Calu3 (cell line): ENCODE measurements around the gene ENDOU. TPM values are rescaled to one million over a fixed set of nuclear protein-coding genes. Genes with fewer than 3 reads are reported as not detected.

Experiments
- BruUV-seq: library from RNA; stranded (reverse); fragments of 400-500 nt; replicated peaks from 2 replicates; lab custom pipeline; 2021; lab: Mats Ljungman, UMichigan
- CTCF ChIA-PET: fragments of 300-600 bp; sonication (Branson Sonifier 250); formaldehyde crosslinking; loops from one replicate; lab custom pipeline; 2022; ENCODE audit warnings: antibody characterized with exemption; lab: Charles Lee
- DNase-seq: peaks from one replicate; pipeline ENCODE4 v3.0.0; 2022
- H3K27ac Mint-ChIP-seq: one replicate; pipeline ENCODE4 v1.8.0; 2022; ENCODE audit warnings: mixed read lengths; ENCODE audit not compliant: unreplicated experiment
- H3K27me3 Mint-ChIP-seq: one replicate; pipeline ENCODE4 v1.8.0; 2022; ENCODE audit warnings: mixed read lengths; ENCODE audit not compliant: unreplicated experiment
- H3K36me3 Mint-ChIP-seq: one replicate; pipeline ENCODE4 v1.8.0; 2022; ENCODE audit warnings: mild to moderate bottlenecking, moderate library complexity, mixed read lengths; ENCODE audit not compliant: insufficient read depth, unreplicated experiment
- H3K4me1 Mint-ChIP-seq: one replicate; pipeline ENCODE4 v1.8.0; 2022; ENCODE audit warnings: mild to moderate bottlenecking, low read depth, mixed read lengths; ENCODE audit not compliant: unreplicated experiment
- H3K4me3 Mint-ChIP-seq: one replicate; pipeline ENCODE4 v1.8.0; 2022; ENCODE audit warnings: mild to moderate bottlenecking, low read depth, moderate library complexity, mixed read lengths; ENCODE audit not compliant: unreplicated experiment
- H3K9me3 Mint-ChIP-seq: one replicate; pipeline ENCODE4 v1.8.0; 2022; ENCODE audit warnings: low read depth, mixed read lengths; ENCODE audit not compliant: unreplicated experiment
- CTCF ChIP-seq: fragments of 200-600 bp; IDR thresholded peaks from one replicate; pipeline ENCODE4 v1.8.0; 2022; ENCODE audit warnings: antibody characterized with exemption; ENCODE audit not compliant: unreplicated experiment
- intact Hi-C: fragments of 100-400 bp; cut with micrococcal nuclease; formaldehyde crosslinking; loops from one replicate; pipeline ENCODE4 v1.10.0; 2022; ENCODE audit not compliant: unreplicated experiment
- total RNA-seq: library from RNA; stranded (reverse); gene quantifications from 2 replicates; pipeline ENCODE4 v1.2.3, GENCODE V29; 2022

ENDOU gene
- total RNA-seq, 1 experiment from 2014 or later = not detected

DNA sequence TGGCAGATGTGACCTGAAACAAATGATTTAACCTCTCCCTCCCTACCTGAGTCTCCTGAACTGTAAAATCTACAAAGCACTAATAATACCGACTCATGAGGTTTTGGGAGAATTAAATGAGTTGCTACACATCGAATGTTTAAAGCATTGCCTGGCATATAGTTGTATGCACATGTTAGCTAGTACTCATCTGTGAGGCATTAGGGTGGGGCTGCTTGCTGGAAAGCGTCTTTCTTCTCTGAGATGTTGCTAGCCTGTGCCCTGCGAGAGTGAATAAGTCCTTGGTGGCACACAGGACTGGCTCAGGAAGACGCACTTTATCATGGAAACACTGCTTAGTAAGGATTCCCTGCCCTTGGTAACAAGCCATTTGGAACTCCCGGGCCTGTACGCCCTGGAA lies 27.3 kb upstream of the ENDOU start:
- intact Hi-C loops = no loop called here
- BruUV-seq = no TSS peak
- H3K27ac Mint-ChIP-seq = peak overlapping the region; percentile 68
- no peak for DNase-seq
- H3K4me3 Mint-ChIP-seq = peak overlapping the region; percentile 42
- peaks cover 48% of the 10 kb centered on the region for H3K4me1 Mint-ChIP-seq
- no peak for TF ChIP-seq CTCF
- no peaks in the 10 kb centered on the region for H3K27me3 Mint-ChIP-seq
- CTCF ChIA-PET = no interaction called here
- peaks cover 19% of the 10 kb centered on the region for H3K36me3 Mint-ChIP-seq
- H3K9me3 Mint-ChIP-seq = no peaks in the 10 kb centered on the region

DNA sequence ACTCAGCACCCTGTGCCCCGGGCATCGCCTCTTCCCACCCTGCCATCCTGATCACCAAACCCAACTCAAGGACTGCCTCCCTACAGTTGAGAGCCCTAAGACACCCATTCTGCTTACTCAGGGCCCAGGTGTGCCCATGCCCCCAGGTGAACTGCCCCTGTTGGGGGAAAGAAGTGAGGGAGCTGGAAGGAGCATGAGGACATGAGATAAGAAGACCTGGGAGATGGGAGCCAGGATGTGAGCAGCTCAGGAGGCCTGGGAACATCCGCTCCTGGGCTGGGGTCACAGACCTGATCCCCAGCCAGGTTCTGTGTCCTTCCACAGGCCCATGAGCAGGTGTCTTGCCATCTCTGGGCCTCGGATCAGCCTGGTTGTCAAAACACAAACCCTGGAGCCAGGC lies 26.8 kb upstream of the ENDOU start:
- no peak for DNase-seq
- no peak overlapping the region for H3K27ac Mint-ChIP-seq
- TF ChIP-seq CTCF = no peak
- CTCF ChIA-PET = no interaction called here
- BruUV-seq = no TSS peak
- H3K4me1 Mint-ChIP-seq = peaks cover 43% of the 10 kb centered on the region
- no peak overlapping the region for H3K4me3 Mint-ChIP-seq
- peaks cover 16% of the 10 kb centered on the region for H3K36me3 Mint-ChIP-seq
- intact Hi-C loops = no loop called here
- H3K27me3 Mint-ChIP-seq = no peaks in the 10 kb centered on the region
- H3K9me3 Mint-ChIP-seq = no peaks in the 10 kb centered on the region

DNA sequence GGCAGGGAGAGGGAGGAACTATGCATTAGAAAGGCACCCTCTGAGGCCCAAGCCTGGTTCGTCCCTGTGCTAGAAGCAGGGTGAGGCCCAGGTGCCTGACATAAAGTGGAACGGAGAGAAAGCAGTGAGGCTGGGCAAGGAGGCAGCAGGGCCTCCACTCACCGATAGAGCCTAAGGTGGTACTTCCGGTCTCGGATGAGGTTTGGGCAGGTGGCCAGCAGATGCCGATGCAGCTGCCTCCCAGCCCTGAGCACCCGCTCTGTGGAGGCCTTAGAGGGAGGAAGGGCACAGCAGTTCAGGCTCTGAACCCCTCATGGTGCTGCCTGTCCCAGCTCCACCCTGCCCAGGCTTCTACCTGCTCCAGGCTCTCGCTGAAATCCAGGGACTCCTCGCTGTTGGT lies 26.3 kb upstream of the ENDOU start:
- intact Hi-C loops = no loop called here
- BruUV-seq = no TSS peak
- Mint-ChIP-seq H3K27ac (no peak overlapping the region), H3K27me3 (no peaks in the 10 kb centered on the region), H3K4me3 (no peak overlapping the region), H3K4me1 (peaks cover 41% of the 10 kb centered on the region), H3K36me3 (peaks cover 13% of the 10 kb centered on the region), H3K9me3 (no peaks in the 10 kb centered on the region)
- no peak for TF ChIP-seq CTCF
- CTCF ChIA-PET = no interaction called here
- DNase-seq = no peak

GRCh38 chr12:47750916-47751470 lies 25.7 kb upstream of the ENDOU start:
- no peak for DNase-seq
- no peaks in the 10 kb centered on the region for H3K9me3 Mint-ChIP-seq
- H3K27me3 Mint-ChIP-seq = no peaks in the 10 kb centered on the region
- H3K4me3 Mint-ChIP-seq = no peak overlapping the region
- intact Hi-C loops = no loop called here
- H3K4me1 Mint-ChIP-seq = peaks cover 36% of the 10 kb centered on the region
- peaks cover 11% of the 10 kb centered on the region for H3K36me3 Mint-ChIP-seq
- CTCF ChIA-PET = no interaction called here
- no peak for TF ChIP-seq CTCF
- no TSS peak for BruUV-seq
- H3K27ac Mint-ChIP-seq = no peak overlapping the region
